ENCODE data around the gene PIGK.

The PIGK gene

GRCh38 chr1:77065693-77066342, 153.4 kb downstream of the PIGK start:
- ATAC-seq, result no peak
- TF ChIP-seq SNAI2 (CRISPR knock-in tag; IDR thresholded peaks at IDR 0.05) (no peak), ZNF70 (CRISPR knock-in tag; IDR thresholded peaks at IDR 0.05) (no peak), POU6F1 (CRISPR knock-in tag; IDR thresholded peaks at IDR 0.05; ENCODE audit: borderline replicate concordance, low read depth) (no peak)

- ATAC-seq, result no peak
- TF ChIP-seq OSR1 (CRISPR knock-in tag; IDR thresholded peaks at IDR 0.05), result no peak
- TF ChIP-seq PPARA (CRISPR knock-in tag; IDR thresholded peaks at IDR 0.05; ENCODE audit: borderline replicate concordance), result no peak
- no peak for TF ChIP-seq ZFP3 (CRISPR knock-in tag; IDR thresholded peaks at IDR 0.05)
- TF ChIP-seq POU6F1 (CRISPR knock-in tag; IDR thresholded peaks at IDR 0.05; ENCODE audit: borderline replicate concordance, low read depth), result no peak
- TF ChIP-seq TSHZ2 (CRISPR knock-in tag; IDR thresholded peaks at IDR 0.05), result no peak
These were observed 155.0 kb downstream of the PIGK start for GRCh38 chr1:77064246-77064645.

GRCh38 chr1:77063118-77063517, 156.1 kb downstream of the PIGK start:
- TF ChIP-seq ZNF565 (CRISPR knock-in tag; conservative IDR thresholded peaks at IDR 0.05; ENCODE audit: low read depth), result no peak
- TF ChIP-seq GLIS3 (CRISPR knock-in tag; IDR thresholded peaks at IDR 0.05), result no peak
- TF ChIP-seq CSDC2 (CRISPR knock-in tag; IDR thresholded peaks at IDR 0.05), result no peak
- no peak for TF ChIP-seq ESRRG (CRISPR knock-in tag; IDR thresholded peaks at IDR 0.05)
- no peak for TF ChIP-seq BACH2 (CRISPR knock-in tag; IDR thresholded peaks at IDR 0.05; ENCODE audit: borderline replicate concordance)
- TF ChIP-seq ZFP3 (CRISPR knock-in tag; IDR thresholded peaks at IDR 0.05), result no peak
- no peak for ATAC-seq

- no peak for ATAC-seq
- TF ChIP-seq CSDC2 (CRISPR knock-in tag; IDR thresholded peaks at IDR 0.05) (no peak), ZNF565 (CRISPR knock-in tag; conservative IDR thresholded peaks at IDR 0.05; ENCODE audit: low read depth) (no peak), SNAI2 (CRISPR knock-in tag; IDR thresholded peaks at IDR 0.05) (no peak), PPARA (CRISPR knock-in tag; IDR thresholded peaks at IDR 0.05; ENCODE audit: borderline replicate concordance) (no peak), ARNTL (CRISPR knock-in tag; IDR thresholded peaks at IDR 0.05; ENCODE audit: borderline replicate concordance, low read depth) (no peak), ZNF8 (CRISPR knock-in tag; IDR thresholded peaks at IDR 0.05) (no peak), CSRNP3 (CRISPR knock-in tag; IDR thresholded peaks at IDR 0.05) (no peak), ESRRG (CRISPR knock-in tag; IDR thresholded peaks at IDR 0.05) (no peak)
These were observed 158.1 kb downstream of the PIGK start for GRCh38 chr1:77061162-77061561.

- no peak for ATAC-seq
- TF ChIP-seq ZNF565 (CRISPR knock-in tag; conservative IDR thresholded peaks at IDR 0.05; ENCODE audit: low read depth) (no peak), SNAI2 (CRISPR knock-in tag; IDR thresholded peaks at IDR 0.05) (no peak), PATZ1 (CRISPR knock-in tag; IDR thresholded peaks at IDR 0.05; ENCODE audit: borderline replicate concordance) (no peak), RARB (CRISPR knock-in tag; IDR thresholded peaks at IDR 0.05) (no peak), TSHZ2 (CRISPR knock-in tag; IDR thresholded peaks at IDR 0.05) (no peak), ZNF8 (CRISPR knock-in tag; IDR thresholded peaks at IDR 0.05) (no peak), OSR1 (CRISPR knock-in tag; IDR thresholded peaks at IDR 0.05) (no peak), CSRNP3 (CRISPR knock-in tag; IDR thresholded peaks at IDR 0.05) (no peak), PPARA (CRISPR knock-in tag; IDR thresholded peaks at IDR 0.05; ENCODE audit: borderline replicate concordance) (no peak)
These were observed 159.2 kb downstream of the PIGK start for GRCh38 chr1:77060000-77060399.

All from SK-N-SH treated with all-trans-retinoic acid at 6 μM for 48 hours (cell line).